Fibroblast of skin of back (primary cell): Measurements from ENCODE around the gene PDE2A.

ENCODE experiments used
- DNase-seq: peaks from one replicate; pipeline ENCODE4 v3.0.0-alpha.2; 2013

The PDE2A gene

DNA sequence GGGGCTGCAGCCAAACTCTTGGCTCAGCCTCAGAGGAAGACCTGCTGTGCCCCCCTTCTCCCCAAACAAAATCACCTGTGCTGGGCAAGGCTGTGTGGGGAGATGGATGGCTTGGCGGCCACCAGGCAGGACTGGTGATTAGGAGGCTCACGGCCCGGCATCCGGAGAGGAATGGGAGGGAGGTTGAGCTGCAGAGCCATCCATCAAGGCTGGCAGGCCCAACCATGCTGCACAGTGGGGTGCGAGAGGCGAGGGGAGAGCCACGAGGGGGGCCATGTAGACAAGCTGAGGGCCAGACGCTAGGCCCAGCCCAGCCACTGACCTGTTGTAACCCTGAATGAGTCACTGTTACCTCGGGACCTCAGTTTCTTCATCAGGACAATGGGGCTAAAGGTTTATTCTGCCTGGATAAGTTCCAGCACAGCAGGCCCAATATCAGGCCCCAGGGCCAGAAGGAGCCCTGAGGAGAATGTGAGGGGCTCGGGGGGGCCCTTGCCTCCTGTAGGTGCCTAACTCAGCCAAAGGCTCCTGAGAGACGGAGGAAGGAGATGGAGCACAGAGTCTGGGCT is 18.2 kb downstream of the PDE2A start:
- no peak for DNase-seq

DNA sequence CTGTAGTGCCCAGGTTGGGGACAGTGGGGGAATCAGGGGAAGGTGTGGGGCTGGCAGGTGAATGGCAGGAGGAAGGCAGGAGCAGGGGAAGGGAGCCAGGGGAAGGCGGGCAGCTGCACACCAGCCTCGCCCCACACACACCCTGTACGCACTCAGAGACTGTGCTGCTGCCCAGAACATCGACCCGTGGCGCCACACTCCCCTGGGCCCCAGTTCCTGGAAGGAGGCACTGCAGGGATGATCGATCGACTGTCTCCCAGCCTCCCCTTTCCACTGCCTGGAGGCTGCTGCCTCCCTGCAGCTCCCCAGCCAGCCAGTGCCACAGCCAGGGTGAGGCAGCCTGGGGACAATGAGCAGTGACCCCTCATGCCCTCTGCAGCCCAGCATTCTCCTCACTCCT is 19.2 kb downstream of the PDE2A start:
- no peak for DNase-seq

DNA sequence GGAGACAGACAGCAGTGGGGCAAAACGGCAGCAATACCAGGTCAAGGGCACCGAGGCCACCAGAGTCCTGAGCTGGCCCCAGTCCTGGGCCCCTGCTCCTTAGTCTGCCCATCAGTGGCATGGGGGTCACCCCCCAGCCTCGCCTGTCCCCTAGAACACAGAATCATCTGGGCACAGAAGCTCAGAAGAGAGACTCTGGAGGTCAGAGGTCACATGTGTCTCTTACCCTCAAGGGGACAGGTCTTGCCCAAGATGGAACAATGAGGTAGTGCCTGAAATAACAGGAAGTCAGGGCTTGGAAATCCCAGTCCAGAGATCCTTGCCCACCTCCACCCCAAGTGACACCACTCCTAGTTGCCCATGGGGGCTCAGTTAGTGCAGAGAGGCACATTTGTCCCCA is 20.6 kb downstream of the PDE2A start:
- DNase-seq = no peak

DNA sequence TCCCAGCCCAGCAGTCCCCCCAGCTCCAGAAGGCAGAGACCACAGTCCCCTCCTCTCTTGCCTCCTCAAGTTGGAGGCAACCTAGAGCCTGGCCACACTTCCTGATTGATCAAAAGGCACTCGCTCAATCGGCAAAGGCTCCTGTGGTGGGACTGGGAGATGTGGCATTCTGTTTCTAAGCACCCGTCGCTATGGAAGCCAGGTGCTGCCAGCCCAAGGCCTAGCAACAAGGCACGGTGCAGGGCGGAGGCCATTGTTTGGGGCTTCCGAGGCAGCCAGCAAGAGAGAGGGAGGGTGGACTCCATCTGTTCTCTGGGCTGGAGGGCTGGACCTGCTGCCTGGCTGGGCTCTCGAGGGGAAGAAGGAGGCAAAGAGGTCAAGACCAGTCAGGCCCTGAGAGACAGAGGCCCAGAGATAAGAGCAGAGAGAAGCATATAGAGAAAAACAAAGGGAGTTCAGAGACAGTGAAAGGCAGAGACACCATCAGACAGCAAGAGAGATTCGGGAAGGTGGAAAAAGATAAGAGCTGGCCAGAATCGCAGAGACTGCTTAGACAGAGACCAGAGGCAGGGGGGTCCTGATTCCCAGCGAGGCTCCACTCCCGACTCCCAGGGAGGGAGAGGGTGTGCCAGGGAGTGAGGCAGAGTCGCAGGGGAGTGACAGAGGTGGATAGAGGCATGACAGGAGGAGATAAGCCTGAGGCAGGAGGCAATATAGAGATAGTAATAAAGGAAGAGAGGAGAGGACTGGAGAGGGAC is 21.2 kb downstream of the PDE2A start:
- no peak for DNase-seq

DNA sequence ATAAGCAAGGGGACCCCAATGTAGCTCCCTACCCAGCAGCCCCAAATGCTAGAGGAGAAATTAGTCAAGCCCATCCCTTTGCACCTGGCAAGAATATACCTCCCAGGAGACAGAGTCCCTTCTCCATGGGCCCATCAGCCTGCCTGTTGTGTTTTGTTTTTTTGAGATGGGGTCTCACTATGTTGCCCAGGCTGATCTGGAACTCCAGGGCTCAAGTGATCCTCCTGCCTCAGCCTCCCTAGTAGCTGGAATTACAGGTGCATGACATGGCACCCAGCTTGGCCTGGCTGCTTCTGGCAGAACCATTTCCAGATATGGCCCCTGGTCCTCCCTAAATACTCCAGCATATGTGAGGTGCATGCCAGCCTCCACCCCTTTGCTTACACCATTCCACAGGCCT is 22.1 kb downstream of the PDE2A start:
- no peak for DNase-seq

DNA sequence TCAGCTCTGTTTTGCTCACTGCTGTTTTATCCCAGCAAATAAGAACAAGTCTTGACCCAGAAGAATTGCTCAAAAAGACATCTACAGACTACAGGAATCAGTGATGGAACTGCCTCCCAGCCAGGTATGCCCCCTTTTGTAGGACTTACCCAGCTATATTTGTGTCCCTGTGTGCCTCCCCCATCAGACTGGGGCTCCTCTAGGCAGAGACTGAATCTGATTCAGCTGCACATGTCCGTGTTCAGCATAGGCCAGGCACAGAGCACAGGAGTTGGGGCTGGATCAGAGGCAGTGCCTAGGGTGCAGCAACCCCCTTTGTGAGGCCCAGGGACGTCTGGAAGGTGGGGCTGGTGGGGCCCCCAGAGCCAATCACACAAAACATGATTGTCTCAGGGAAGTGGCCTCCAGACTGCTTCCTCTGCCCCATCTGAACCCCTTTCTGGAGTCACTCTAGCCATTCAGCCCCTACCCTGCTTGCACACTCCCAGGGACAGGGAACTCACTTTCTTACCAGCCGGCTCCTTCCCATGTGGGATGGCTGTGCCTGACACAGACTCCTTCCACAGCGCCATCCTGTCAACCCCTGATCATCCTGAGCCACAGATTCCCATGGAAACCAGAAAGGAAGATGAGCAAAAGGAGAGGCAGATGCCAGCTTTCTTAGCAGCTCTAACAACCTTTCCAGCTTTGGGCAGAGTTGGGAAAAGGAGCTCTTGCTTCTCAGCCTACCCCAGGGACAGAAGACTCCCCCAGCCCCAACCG is 24.8 kb downstream of the PDE2A start:
- no peak for DNase-seq

DNA sequence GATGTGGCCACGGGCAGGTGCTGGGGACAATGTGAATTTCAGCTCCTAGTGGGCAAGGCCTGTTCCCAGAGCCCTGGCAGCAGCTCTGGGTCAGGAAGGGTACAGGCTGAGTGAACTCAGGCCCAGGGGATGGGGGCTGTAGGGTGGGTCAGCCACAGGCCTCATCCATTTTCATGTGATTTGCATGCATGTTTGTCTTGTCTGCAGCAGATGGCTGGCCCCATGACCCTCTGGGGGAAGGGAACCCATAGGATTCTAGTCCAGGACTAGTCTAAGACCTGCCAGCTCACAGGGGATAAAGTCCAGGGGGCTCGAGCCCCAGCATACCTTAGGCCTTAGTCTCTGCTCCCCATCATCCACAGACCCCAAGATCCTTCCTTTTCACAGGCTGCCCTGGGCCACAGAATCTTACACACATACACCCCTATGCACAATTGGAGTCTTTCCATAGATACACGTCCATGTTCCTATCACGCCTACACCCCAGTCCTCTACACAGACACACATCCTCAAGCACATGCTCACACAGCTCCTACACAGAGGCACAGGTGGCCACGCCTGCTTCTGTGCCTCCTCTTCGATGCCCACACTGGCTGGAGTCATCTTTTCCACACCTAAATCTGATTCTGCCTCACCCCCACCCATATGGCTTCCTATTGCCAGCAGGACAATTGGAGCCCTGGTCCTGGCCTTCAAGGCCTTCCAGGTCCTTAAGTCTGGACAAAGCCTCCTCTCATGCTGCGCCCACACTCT is 25.7 kb downstream of the PDE2A start:
- no peak for DNase-seq

DNA sequence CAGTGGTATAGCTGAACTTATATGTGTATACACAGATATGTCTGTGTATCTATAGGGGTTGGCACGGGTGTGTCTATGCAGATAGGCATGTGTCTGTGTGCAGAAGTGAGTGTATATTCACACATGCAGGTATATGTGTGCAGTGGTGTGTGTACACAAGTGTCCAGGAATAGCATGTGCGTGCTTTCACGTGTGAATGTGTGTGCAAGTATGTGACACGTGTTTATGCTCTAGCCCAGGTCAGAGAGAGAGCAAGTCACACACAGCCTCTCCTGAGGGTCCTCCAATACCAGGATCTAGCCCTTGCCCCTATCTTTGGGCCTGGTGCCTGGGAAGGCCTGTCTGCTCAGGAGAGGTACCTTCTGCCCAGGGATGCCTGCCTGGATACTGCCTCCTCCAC is 26.3 kb downstream of the PDE2A start:
- DNase-seq = no peak

DNA sequence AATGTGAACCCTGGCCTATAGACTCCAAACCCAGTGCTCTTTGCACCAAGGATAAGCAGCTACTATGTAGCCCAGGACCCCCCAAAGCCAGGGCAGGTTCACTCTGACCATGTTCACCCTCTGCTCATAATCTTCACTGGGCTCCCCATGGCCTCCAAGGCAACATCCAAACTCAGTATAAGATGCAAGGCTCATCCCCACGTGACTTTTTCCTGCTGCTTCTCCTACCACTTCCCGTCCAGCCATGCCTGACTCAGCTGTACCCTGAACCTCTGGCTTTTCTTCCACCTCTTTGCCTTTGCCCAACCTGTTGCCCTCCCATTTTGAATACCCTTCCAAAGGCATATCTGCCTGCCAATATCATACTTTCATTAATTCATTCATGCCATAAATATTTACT is 27.8 kb downstream of the PDE2A start:
- DNase-seq = no peak

DNA sequence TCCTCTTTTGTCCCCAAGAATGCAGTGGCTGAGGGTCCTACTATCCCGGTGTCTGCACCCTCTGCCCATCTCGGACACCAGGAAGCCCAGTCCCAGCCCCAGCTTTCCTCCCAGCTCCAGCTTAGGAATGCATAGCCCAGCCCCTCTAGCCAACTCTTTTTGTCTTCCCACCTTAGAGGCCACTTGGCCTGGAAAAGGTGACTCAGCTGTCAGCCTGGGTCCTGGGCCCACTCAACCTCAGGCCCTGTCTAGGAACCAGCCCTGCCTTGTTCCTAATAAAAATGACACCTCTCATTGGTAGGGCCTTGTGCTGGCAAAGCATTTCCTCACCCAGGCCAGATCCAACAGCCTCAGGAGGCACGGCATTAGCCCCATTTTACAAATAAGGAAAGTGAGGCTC is 28.2 kb downstream of the PDE2A start:
- DNase-seq = no peak

DNA sequence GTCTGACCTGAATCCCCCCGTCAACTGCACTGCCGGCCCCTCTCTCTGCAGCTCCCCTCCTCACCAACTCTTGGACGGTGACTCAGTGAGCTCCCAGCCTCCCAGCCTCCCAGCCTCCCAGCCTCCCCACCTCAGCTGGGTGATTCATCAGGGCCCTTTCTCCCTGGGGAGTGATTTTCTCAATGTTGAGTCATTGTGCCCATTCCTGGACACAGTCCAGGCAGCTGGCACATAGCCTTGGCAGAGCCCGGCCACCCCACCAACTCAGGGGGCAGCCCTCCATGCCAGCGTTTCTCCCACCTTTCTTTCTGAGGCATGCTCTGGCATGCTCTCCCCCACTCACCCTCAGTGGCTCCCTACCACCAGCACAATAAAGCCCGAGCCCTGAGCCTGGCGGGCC is 30.7 kb downstream of the PDE2A start:
- peak; percentile 59 for DNase-seq

DNA sequence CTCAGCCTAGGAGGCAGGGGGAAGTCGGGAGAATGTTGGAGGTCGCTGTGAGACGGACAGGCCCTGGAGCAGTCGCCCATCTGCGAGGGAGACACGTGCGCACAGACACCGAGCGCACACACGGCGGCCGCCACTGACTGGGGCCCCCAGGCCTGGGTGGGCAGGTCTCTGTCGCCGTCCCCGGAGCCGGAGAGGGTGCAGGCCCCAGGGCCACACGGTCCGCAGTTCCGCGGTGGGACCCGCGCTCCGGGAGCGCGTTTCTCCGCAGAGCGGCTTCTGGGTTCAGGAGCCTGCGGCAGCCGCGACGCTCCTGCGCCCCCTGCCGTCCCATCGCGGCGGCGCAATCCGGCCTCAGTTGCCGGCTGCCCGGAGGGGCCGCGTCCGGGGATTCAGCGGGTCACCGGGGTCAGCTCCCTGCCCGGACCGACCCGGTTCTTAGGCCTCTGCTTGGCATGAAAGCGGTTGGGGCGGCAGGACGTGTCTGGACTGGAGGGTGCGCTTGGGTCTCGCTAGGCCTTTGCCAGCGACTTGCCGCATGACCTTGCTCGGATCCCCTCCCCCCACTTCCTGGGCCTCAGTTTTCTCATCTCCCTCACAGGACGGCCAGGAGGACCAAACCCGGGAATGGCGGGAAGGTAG is 31.2 kb downstream of the PDE2A start:
- DNase-seq = peak; percentile 39

DNA sequence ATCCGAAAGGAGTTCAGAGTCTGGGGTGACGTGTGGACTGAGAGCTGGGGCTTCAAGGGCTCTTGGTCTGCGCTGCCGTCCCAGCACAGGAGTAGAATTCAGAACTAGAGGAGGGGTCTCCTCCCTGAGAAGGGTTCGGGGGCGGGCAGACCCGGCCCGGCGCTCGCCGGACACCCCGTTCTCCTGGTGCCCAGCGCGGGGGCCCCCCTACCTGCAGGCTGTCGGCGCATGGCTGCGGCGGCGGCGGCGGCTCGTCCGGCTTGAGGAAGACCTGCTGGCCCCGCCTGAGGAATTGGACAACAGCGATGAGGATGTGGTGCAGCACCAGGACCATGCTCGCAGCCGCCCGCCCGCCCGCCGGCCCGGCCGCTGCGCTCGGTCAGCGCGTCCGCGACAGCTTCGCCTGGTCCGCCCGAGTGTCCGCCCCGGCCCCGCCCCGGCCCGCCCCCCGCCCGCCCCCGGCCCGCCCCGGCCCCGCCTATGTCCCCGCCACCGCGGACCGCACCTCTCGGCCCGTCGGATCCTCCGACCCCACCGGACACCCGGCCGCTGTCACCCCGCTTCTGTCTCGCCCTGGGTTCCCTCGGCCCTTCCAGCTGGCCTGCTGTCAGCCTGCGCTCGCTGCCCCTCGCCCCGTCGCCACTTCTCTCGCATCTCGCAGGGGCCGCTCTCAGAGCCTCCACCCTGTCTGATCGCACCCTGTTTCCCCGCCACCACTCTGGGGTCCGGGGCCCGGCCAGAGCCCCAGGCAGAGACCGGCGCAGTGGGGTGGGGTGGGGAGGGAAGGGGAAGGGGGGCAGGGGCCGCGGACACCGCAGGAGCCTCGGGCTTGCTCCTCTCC is 32.0 kb downstream of the PDE2A start:
- DNase-seq = peak; percentile 16

DNA sequence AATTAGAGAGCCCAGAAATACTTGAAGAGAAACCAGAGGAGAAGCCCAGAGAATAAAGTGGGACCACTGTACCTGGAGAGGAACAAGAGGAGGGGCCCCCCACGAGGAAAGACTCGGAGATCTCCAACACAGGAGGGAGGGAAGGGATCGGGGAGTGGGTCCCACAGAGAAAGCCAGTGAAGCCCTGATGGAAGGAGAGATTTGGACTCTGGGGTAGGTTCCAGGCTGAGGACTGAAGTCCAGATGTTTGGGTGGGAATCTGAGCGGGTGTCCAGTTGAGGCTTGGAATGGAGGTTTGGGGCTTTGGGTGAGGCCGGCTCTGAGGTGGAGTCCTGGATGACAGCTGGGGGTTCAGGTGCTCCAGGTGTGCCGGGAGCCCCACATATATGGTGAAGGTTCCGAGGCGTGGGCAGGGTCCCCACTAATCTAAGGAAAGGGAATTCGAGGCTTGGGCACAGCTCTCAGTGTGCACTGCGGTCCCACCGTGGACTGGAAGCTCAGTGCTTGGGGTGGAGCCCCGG is 32.6 kb downstream of the PDE2A start:
- DNase-seq = no peak

DNA sequence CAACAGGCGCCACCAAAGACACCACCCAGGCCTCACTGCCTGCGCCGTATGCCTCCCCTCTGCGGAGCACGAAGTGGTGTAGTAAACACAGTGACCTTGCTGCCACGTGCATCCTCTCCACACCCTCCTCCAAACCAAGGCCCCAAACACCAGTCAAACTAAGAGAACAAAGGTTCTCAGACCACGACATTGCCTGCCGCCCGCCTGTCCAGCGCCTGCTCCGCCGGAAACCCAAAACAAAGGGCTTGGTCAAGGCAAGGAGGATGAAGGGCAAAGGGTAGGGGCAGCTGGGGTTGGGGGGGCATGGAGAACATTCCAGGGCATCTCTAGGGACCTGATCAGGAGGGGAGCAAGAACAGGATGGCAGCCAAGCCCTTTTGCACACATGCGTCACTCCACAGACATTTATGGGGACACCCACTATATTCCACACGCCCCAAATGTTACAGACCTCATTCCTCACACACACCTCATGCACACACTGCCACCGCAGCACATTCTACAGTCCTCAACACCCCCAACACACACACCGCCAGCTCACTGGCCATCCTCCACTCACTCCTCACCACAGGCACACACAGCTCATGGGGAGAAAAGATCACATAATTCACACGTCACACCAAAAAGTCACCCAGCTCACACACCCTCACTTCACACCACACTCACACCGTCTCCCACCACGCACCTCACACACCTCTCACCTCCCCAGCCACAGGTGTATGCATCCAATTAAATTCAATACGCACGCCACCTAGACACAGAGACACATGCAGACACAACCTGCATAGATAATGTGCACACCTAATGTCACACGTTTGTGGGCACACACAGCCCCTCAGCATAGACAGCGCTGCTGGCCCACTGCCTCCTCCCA is 34.5 kb downstream of the PDE2A start:
- DNase-seq = no peak

DNA sequence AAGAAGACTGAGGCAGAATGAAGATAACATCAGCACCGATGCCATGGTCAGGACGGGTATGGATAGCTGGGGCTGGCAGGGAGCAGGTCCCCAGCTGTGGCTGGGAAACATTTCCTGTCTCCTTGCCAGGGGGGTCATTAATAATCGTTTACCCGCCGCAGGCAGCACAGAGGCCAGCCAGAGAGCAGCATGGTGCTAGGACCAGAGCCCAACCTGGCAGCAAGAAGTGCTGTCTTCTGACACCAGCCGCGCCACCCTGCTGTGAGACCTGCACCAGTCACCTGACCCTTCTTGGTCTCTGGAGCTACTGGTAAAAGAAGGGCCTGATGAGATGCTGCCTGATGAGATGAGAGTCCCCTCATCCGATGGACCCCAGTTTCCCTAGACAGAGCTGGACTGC is 36.3 kb downstream of the PDE2A start:
- no peak for DNase-seq

DNA sequence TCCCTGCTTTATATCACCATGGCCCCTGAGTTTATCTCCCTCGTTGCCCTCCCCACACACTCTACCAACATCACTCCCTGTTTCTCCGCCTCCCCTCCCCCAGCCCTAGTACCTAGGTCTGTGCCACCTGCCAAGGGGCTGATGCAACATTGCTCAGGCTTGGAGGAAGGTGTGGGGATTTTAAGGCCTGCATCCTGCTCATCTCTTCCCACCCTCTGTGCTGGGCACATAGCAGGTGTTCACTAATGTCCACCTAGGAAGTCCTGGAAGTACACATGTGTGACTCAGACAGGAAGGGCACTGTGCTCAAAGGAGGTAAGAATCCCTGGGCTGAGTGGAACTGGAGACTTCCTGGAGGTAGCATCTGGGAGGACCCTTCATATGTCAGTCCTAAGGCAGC is 37.0 kb downstream of the PDE2A start:
- DNase-seq = no peak

DNA sequence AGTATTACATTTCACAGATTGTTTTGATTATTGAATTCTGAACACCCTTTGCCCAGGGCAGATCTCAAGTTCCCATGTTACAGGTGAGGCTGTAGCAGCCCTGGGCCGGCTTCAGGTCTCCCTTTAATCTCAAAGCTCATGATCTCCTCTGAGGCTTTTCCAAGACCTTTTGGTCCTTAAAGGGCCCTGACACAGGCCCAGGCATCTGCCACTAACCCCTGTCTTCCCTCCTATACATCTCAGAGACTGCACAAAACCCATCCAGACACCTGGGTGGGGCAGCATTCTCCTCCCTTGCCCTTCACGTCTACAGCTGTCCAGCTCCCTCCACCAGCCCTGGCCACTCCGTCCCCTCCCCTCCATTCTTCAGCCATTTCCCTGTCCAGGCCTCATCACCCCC is 37.8 kb downstream of the PDE2A start:
- DNase-seq = no peak

DNA sequence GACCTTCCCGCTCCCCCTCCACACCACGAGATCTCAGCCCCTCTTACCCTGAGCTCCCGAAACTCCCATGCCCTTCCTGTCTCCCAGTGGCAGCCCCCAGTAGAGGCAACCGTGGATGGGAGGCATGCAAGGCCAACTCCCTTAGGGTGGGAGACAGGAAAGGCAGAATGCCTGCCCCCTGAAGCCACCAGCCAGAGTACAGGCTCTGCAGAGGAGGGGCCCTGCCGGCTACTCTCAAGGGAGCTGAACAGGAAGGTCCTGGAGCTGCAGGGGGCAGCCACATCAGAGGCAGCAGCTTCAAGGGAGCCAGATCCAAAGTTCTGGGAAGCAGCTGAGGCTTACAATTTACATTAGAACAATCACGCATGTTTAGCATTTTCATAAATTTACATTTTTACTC is 38.3 kb downstream of the PDE2A start:
- peak; percentile 10 for DNase-seq

DNA sequence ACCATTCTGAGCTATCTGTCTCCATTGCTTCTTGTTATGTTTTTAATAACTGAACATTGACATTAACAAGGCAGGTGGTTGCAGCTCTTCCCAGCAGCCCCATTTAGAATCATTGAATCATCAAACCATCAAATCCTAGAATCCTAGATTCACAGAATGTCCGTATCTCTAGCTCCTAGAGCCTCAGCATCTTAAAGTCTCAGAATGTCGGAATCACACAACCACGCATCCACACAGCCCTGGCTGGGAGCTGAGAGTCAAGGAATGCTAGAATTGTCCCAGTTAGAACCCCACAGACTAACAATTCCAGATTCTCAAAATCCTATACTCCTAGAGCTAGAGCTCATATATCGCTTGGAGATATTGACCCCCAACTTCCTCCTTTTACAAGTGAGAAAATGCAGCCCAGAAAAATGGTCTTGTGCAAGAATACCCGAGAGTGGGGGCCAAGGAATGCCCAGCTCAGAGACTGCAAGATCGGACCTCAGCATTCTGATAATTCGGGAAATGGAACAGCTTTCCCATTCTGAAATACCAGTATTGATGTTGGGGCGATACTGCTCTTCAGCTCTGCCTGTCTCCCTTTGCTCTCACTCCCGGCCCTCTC is 38.8 kb downstream of the PDE2A start:
- no peak for DNase-seq
